Measurements from ENCODE around the gene TXNL1. TPM values are rescaled to one million over a fixed set of nuclear protein-coding genes. Genes with fewer than 3 reads are reported as not detected.

The TXNL1 gene
- total RNA-seq, 2 experiments from 2014 or later = 85.3 to 86.6 TPM

GRCh38 chr18:56651771-56652092, 13.3 kb upstream of the TXNL1 start:
- Mint-ChIP-seq H3K27me3 (no peaks in the 10 kb centered on the region), H3K9me3 (peaks cover 4% of the 10 kb centered on the region), H3K4me3 (peak overlapping the region; percentile 89), H3K27ac (peak overlapping the region; percentile 94), H3K4me1 (peaks cover 40% of the 10 kb centered on the region), H3K36me3 (peaks cover 18% of the 10 kb centered on the region)
- no peak for DNase-seq

GRCh38 chr18:56650944-56651770, 12.8 kb upstream of the TXNL1 start, which contains the start of gene WDR7:
Gene WDR7, plus strand, starts transcription at chr18:56651359. Its CDS starts 21,157 bp downstream, at chr18:56672516.
- H3K27ac Mint-ChIP-seq = peak within 1 kb of the TSS; percentile 94
- peaks cover 4% of the 10 kb centered on the region for H3K9me3 Mint-ChIP-seq
- peak; percentile 93 for DNase-seq
- peak within 1 kb of the TSS; percentile 89 for H3K4me3 Mint-ChIP-seq
- H3K27me3 Mint-ChIP-seq = no peaks in the 10 kb centered on the region
- peaks cover 18% of the 10 kb centered on the region for H3K36me3 Mint-ChIP-seq
- peaks cover 38% of the 10 kb centered on the region for H3K4me1 Mint-ChIP-seq

GRCh38 chr18:56649996-56650395, 11.6 kb upstream of the TXNL1 start:
- H3K27ac Mint-ChIP-seq = no peak overlapping the region
- peaks cover 32% of the 10 kb centered on the region for H3K4me1 Mint-ChIP-seq
- DNase-seq = no peak
- H3K4me3 Mint-ChIP-seq = no peak overlapping the region
- H3K27me3 Mint-ChIP-seq = no peaks in the 10 kb centered on the region
- peaks cover 18% of the 10 kb centered on the region for H3K36me3 Mint-ChIP-seq
- H3K9me3 Mint-ChIP-seq = peaks cover 4% of the 10 kb centered on the region

GRCh38 chr18:56647951-56648893, 9.8 kb upstream of the TXNL1 start:
- H3K27ac Mint-ChIP-seq = no peak overlapping the region
- peaks cover 21% of the 10 kb centered on the region for H3K4me1 Mint-ChIP-seq

GRCh38 chr18:56647071-56647470, 8.7 kb upstream of the TXNL1 start:
- Mint-ChIP-seq H3K27ac (no peak overlapping the region), H3K4me3 (no peak overlapping the region), H3K27me3 (no peaks in the 10 kb centered on the region), H3K4me1 (peaks cover 14% of the 10 kb centered on the region), H3K36me3 (peaks cover 4% of the 10 kb centered on the region), H3K9me3 (no peaks in the 10 kb centered on the region)
- DNase-seq = peak; percentile 11

More at GRCh38 chr18:56647951-56648893, 9.8 kb upstream of the TXNL1 start:
- no peak for DNase-seq
- Mint-ChIP-seq H3K4me3 (no peak overlapping the region), H3K27me3 (no peaks in the 10 kb centered on the region), H3K9me3 (no peaks in the 10 kb centered on the region), H3K36me3 (peaks cover 5% of the 10 kb centered on the region)

- Mint-ChIP-seq H3K9me3 (no peaks in the 10 kb centered on the region), H3K4me1 (peaks cover 12% of the 10 kb centered on the region), H3K27ac (no peak overlapping the region), H3K27me3 (no peaks in the 10 kb centered on the region), H3K4me3 (no peak overlapping the region), H3K36me3 (peaks cover 4% of the 10 kb centered on the region)
- no peak for DNase-seq
Observed at GRCh38 chr18:56645415-56646016, 7.1 kb upstream of the TXNL1 start.

GRCh38 chr18:56643381-56643780, 5.0 kb upstream of the TXNL1 start:
- Mint-ChIP-seq H3K4me1 (peaks cover 19% of the 10 kb centered on the region), H3K9me3 (peaks cover 1% of the 10 kb centered on the region), H3K36me3 (peaks cover 9% of the 10 kb centered on the region), H3K27me3 (no peaks in the 10 kb centered on the region), H3K27ac (no peak overlapping the region), H3K4me3 (no peak overlapping the region)
- no peak for DNase-seq

GRCh38 chr18:56641714-56642337, 3.4 kb upstream of the TXNL1 start:
- no peak for DNase-seq
- Mint-ChIP-seq H3K4me1 (peaks cover 14% of the 10 kb centered on the region), H3K9me3 (peaks cover 1% of the 10 kb centered on the region), H3K4me3 (no peak overlapping the region), H3K36me3 (peaks cover 11% of the 10 kb centered on the region), H3K27me3 (no peaks in the 10 kb centered on the region), H3K27ac (no peak overlapping the region)

- peak overlapping the region; percentile 94 for H3K27ac Mint-ChIP-seq
Observed at GRCh38 chr18:56639571-56639970, 1.2 kb upstream of the TXNL1 start.

GRCh38 chr18:56639104-56639381, 651 bp upstream of the TXNL1 start:
- Mint-ChIP-seq H3K4me3 (peak overlapping the region; percentile 98), H3K27me3 (no peaks in the 10 kb centered on the region), H3K4me1 (peaks cover 32% of the 10 kb centered on the region), H3K27ac (peak overlapping the region; percentile 94), H3K9me3 (peaks cover 1% of the 10 kb centered on the region), H3K36me3 (peaks cover 21% of the 10 kb centered on the region)
- no peak for DNase-seq

More at GRCh38 chr18:56639571-56639970, 1.2 kb upstream of the TXNL1 start:
- Mint-ChIP-seq H3K36me3 (peaks cover 19% of the 10 kb centered on the region), H3K4me1 (peaks cover 32% of the 10 kb centered on the region), H3K9me3 (peaks cover 1% of the 10 kb centered on the region), H3K4me3 (peak overlapping the region; percentile 98), H3K27me3 (no peaks in the 10 kb centered on the region)
- DNase-seq = no peak

GRCh38 chr18:56637711-56638231, 621 bp downstream of the TXNL1 start:
- no peak for DNase-seq
- Mint-ChIP-seq H3K36me3 (peaks cover 23% of the 10 kb centered on the region), H3K27ac (peak overlapping the region; percentile 94), H3K27me3 (no peaks in the 10 kb centered on the region), H3K4me1 (peaks cover 32% of the 10 kb centered on the region), H3K4me3 (peak overlapping the region; percentile 98), H3K9me3 (peaks cover 1% of the 10 kb centered on the region)

- peaks cover 35% of the 10 kb centered on the region for H3K4me1 Mint-ChIP-seq
- H3K36me3 Mint-ChIP-seq = peaks cover 23% of the 10 kb centered on the region
Observed at GRCh38 chr18:56637176-56637575, 1.2 kb downstream of the TXNL1 start.

GRCh38 chr18:56635007-56635406, 3.4 kb downstream of the TXNL1 start:
- peaks cover 28% of the 10 kb centered on the region for H3K36me3 Mint-ChIP-seq
- H3K27ac Mint-ChIP-seq = no peak overlapping the region
- H3K4me3 Mint-ChIP-seq = no peak overlapping the region
- H3K9me3 Mint-ChIP-seq = peaks cover 1% of the 10 kb centered on the region
- no peak for DNase-seq
- peaks cover 48% of the 10 kb centered on the region for H3K4me1 Mint-ChIP-seq
- no peaks in the 10 kb centered on the region for H3K27me3 Mint-ChIP-seq

More at GRCh38 chr18:56637176-56637575, 1.2 kb downstream of the TXNL1 start:
- peak overlapping the region; percentile 98 for H3K4me3 Mint-ChIP-seq
- peak overlapping the region; percentile 49 for H3K27ac Mint-ChIP-seq
- no peaks in the 10 kb centered on the region for H3K27me3 Mint-ChIP-seq
- no peak for DNase-seq
- H3K9me3 Mint-ChIP-seq = peaks cover 1% of the 10 kb centered on the region

Data from activated naive CD8-positive, alpha-beta T cell treated with anti-CD3 and anti-CD28 coated beads for 36 hours (primary cell).